K562 (cell line): ENCODE measurements around the gene SERTAD2. TPM values are rescaled to one million over a fixed set of nuclear protein-coding genes. Genes with fewer than 3 reads are reported as not detected.
A peak's percentile ranks its signal among the peaks of the same experiment; 100 is the strongest.

Experiments used
- ATF7 ChIP-seq: fragments of 450-650 bp; IDR thresholded peaks from 2 replicates; pipeline ENCODE4 v1.7.1; 2014; ENCODE audit warnings: mild to moderate bottlenecking, moderate library complexity
- CBX1 ChIP-seq: sonication (generic); IDR thresholded peaks from 2 replicates; pipeline ENCODE4 v1.6.1; 2016; ENCODE audit warnings: antibody characterized with exemption, low read depth, mild to moderate bottlenecking
- FOSL1 ChIP-seq: fragments of 200-800 bp; sonication (Bioruptor generic); conservative IDR thresholded peaks from 2 replicates; pipeline ENCODE4 v1.6.1; 2016; ENCODE audit warnings: missing genetic modification characterization, missing compliant biosample characterization
- HMGXB4 ChIP-seq: sonication (generic); formaldehyde crosslinking; IDR thresholded peaks from 2 replicates; pipeline ENCODE4 v1.8.1; 2023; ENCODE audit warnings: mild to moderate bottlenecking, missing genetic modification reagents
- HNRNPLL ChIP-seq: fragments of 200-400 bp; formaldehyde crosslinking; IDR thresholded peaks from 2 replicates; pipeline ENCODE4 v1.6.1; 2017; ENCODE audit warnings: low read length, low read depth, mild to moderate bottlenecking; ENCODE audit not compliant: poor library complexity, severe bottlenecking
- KAT2B ChIP-seq: IDR thresholded peaks from one replicate; pipeline ENCODE4 v1.6.1; 2012; ENCODE audit warnings: low read depth, mild to moderate bottlenecking, control low read depth, inconsistent platforms, low read length, moderate library complexity
- LARP7 ChIP-seq: fragments of 450-650 bp; IDR thresholded peaks from 2 replicates; pipeline ENCODE4 v1.6.1; 2016
- TSHZ1 ChIP-seq: fragments of 250-450 bp; sonication (Bioruptor Pico); IDR thresholded peaks from 2 replicates; pipeline ENCODE4 v1.4.0; 2020; ENCODE audit warnings: mild to moderate bottlenecking, moderate library complexity
- XRCC4 ChIP-seq: IDR thresholded peaks from one replicate; pipeline ENCODE4 v1.6.1; 2011; ENCODE audit not compliant: insufficient read depth, insufficient read length; ENCODE audit errors: extremely low read depth
- ZBTB40 ChIP-seq, 2 experiments: fragments of 450-650 bp in 1 of 2; sonication (generic) in 1 of 2; formaldehyde crosslinking in 1 of 2; IDR thresholded peaks; 2 replicates each; pipeline versions ENCODE4 v1.7.1 to v1.9.0; 2016 to 2022; ENCODE audit warnings: inconsistent platforms in 1 of 2, mild to moderate bottlenecking in 1 of 2, missing genetic modification reagents in 1 of 2
- ZNF3 ChIP-seq: fragments of 250-450 bp; sonication (Bioruptor Pico); IDR thresholded peaks from 2 replicates; pipeline ENCODE4 v1.5.0; 2021; ENCODE audit warnings: mild to moderate bottlenecking, moderate library complexity
- ZNF384 ChIP-seq: IDR thresholded peaks from 2 replicates; pipeline ENCODE4 v1.6.1; 2012; ENCODE audit warnings: low read depth, low read length, improper control_type of control experiment
- ZNF717 ChIP-seq: fragments of 250-450 bp; sonication (Bioruptor Pico); IDR thresholded peaks from 2 replicates; pipeline ENCODE4 v1.5.0; 2021
- polyA plus RNA-seq, 8 experiments: library from polyadenylated mRNA; depleted of rRNA in 4 of 8; stranded (reverse) in 5 of 8; unstranded in 3 of 8; fragments of >200 nt; fragmentation: Nextera tagmentation in 2 of 8; fragmentation: Illumina TruSeq in 1 of 8; extraction: Ambion mirVana in 2 of 8; extraction: Trizol in 1 of 8; gene quantifications; 2 replicates each; pipeline versions ENCODE4 v1.2.1 to v1.2.3, GENCODE V29; 2011 to 2014; ENCODE audit warnings: inconsistent platforms in 1 of 8, missing spikeins in 1 of 8
- total RNA-seq, 7 experiments: library from RNA; depleted of rRNA in 6 of 7; stranded (reverse); fragments of >200 nt in 6 of 7; fragmentation: Illumina TruSeq in 2 of 7; extraction: Trizol in 2 of 7; gene quantifications; 2 replicates each; pipeline versions ENCODE4 v1.2.1 to v1.2.3, GENCODE V29; 2011 to 2021; ENCODE audit warnings: low replicate concordance in 1 of 7

Gene SERTAD2
- total and polyA plus RNA-seq, 9 of the 15 experiments (the other 6 are each of a cell fraction or from before 2014, with no cell fraction given): 3.0 to 12.5 (median 6.1) TPM

- TF ChIP-seq TSHZ1 (CRISPR knock-in tag): no peak
- no peak for TF ChIP-seq HMGXB4 (CRISPR knock-in tag)
- TF ChIP-seq LARP7: no peak
- no peak for TF ChIP-seq HNRNPLL
- peak; percentile 52 for TF ChIP-seq ATF7
- no peak for TF ChIP-seq ZNF717 (CRISPR knock-in tag)
- TF ChIP-seq ZBTB40 (IDR thresholded peaks at IDR 0.05): no peak
- no peak for TF ChIP-seq ZBTB40 (CRISPR knock-in tag; IDR thresholded peaks at IDR 0.05)
- TF ChIP-seq ZNF3 (CRISPR knock-in tag): no peak
- no peak for TF ChIP-seq KAT2B
- TF ChIP-seq FOSL1 (tag): peak; percentile 64
- no peak for TF ChIP-seq CBX1
- no peak for TF ChIP-seq XRCC4
- no peak for TF ChIP-seq ZNF384
Measured at GRCh38 chr2:64606479-64607363, 47.0 kb downstream of the SERTAD2 start (continued).
